ENCODE data around the gene NANOS3. TPM values are rescaled to one million over a fixed set of nuclear protein-coding genes. Genes with fewer than 3 reads are reported as not detected.

Gene NANOS3
- total and polyA plus RNA-seq, 9 of the 15 experiments (the other 6 are each of a cell fraction or from before 2014, with no cell fraction given), result not detected

DNA sequence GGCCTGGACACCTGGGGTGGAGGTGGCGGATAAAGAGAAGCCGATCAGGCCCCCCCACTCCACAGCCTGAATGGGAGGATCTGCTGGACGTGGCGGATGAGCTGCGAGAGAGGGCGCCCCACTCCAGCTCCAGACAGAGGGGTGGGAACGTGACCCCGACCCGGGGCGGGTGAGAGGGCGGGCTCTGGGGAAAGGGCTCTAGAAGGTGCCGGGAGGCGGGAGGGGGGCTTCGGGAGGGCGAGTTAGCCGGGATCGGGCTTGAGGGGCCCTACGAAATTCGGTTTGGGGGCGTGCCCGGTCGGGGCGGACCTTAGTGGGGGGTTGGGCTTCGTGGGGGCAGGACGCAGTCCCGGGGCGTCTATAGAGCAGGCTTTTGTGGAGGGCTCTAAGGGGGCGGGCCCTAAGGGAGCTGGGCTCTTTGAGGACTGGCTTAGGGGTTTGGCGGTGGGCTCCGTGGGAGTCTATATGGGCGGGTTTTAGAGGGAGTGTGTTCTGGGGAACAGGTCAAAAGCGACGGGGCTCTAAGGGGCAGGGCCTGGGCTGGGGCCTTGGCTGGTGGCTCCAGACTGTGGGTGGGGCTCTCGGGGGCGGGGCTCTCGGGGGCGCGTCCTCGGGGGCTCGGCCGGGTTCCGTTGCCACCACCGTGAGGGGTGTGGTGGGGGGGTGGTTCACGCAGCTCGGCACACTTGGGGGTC lies 4.1 kb upstream of the NANOS3 start (continued):
- TF ChIP-seq, protein P1, sequence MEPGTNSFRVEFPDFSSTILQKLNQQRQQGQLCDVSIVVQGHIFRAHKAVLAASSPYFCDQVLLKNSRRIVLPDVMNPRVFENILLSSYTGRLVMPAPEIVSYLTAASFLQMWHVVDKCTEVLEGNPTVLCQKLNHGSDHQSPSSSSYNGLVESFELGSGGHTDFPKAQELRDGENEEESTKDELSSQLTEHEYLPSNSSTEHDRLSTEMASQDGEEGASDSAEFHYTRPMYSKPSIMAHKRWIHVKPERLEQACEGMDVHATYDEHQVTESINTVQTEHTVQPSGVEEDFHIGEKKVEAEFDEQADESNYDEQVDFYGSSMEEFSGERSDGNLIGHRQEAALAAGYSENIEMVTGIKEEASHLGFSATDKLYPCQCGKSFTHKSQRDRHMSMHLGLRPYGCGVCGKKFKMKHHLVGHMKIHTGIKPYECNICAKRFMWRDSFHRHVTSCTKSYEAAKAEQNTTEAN (CRISPR knock-in tag; IDR thresholded peaks at IDR 0.05), result no peak
- TF ChIP-seq CCNT2 (IDR thresholded peaks at IDR 0.05; ENCODE audit: borderline replicate concordance, extremely low read depth, insufficient read length, low read depth, low read length) (no peak), PML (IDR thresholded peaks at IDR 0.05; ENCODE audit: low read length) (no peak), ZNF717 (CRISPR knock-in tag; IDR thresholded peaks at IDR 0.05) (no peak), ZNF224 (CRISPR knock-in tag; IDR thresholded peaks at IDR 0.05) (no peak), NONO (IDR thresholded peaks at IDR 0.05; ENCODE audit: low read depth in 2 of 2, low read length in 1 of 2) (no peak), CEBPB (tag; IDR thresholded peaks at IDR 0.05) (no peak), NR2C2 (CRISPR knock-in tag; IDR thresholded peaks at IDR 0.05) (no peak), NR2C2 (tag; IDR thresholded peaks at IDR 0.05) (peak; percentile 90), JUNB (CRISPR knock-in tag; conservative IDR thresholded peaks at IDR 0.05) (no peak), PHB (CRISPR knock-in tag; IDR thresholded peaks at IDR 0.05) (no peak), POLR2H (tag; IDR thresholded peaks at IDR 0.05; ENCODE audit: low read depth) (no peak), ZNF384 (IDR thresholded peaks at IDR 0.05; ENCODE audit: low read depth, low read length) (no peak), ZNF778 (CRISPR knock-in tag; IDR thresholded peaks at IDR 0.05) (no peak)
- TF ChIP-seq, protein P2, sequence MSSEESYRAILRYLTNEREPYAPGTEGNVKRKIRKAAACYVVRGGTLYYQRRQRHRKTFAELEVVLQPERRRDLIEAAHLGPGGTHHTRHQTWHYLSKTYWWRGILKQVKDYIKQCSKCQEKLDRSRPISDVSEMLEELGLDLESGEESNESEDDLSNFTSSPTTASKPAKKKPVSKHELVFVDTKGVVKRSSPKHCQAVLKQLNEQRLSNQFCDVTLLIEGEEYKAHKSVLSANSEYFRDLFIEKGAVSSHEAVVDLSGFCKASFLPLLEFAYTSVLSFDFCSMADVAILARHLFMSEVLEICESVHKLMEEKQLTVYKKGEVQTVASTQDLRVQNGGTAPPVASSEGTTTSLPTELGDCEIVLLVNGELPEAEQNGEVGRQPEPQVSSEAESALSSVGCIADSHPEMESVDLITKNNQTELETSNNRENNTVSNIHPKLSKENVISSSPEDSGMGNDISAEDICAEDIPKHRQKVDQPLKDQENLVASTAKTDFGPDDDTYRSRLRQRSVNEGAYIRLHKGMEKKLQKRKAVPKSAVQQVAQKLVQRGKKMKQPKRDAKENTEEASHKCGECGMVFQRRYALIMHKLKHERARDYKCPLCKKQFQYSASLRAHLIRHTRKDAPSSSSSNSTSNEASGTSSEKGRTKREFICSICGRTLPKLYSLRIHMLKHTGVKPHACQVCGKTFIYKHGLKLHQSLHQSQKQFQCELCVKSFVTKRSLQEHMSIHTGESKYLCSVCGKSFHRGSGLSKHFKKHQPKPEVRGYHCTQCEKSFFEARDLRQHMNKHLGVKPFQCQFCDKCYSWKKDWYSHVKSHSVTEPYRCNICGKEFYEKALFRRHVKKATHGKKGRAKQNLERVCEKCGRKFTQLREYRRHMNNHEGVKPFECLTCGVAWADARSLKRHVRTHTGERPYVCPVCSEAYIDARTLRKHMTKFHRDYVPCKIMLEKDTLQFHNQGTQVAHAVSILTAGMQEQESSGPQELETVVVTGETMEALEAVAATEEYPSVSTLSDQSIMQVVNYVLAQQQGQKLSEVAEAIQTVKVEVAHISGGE (CRISPR knock-in tag; IDR thresholded peaks at IDR 0.05), result no peak
- TF ChIP-seq, protein P3, sequence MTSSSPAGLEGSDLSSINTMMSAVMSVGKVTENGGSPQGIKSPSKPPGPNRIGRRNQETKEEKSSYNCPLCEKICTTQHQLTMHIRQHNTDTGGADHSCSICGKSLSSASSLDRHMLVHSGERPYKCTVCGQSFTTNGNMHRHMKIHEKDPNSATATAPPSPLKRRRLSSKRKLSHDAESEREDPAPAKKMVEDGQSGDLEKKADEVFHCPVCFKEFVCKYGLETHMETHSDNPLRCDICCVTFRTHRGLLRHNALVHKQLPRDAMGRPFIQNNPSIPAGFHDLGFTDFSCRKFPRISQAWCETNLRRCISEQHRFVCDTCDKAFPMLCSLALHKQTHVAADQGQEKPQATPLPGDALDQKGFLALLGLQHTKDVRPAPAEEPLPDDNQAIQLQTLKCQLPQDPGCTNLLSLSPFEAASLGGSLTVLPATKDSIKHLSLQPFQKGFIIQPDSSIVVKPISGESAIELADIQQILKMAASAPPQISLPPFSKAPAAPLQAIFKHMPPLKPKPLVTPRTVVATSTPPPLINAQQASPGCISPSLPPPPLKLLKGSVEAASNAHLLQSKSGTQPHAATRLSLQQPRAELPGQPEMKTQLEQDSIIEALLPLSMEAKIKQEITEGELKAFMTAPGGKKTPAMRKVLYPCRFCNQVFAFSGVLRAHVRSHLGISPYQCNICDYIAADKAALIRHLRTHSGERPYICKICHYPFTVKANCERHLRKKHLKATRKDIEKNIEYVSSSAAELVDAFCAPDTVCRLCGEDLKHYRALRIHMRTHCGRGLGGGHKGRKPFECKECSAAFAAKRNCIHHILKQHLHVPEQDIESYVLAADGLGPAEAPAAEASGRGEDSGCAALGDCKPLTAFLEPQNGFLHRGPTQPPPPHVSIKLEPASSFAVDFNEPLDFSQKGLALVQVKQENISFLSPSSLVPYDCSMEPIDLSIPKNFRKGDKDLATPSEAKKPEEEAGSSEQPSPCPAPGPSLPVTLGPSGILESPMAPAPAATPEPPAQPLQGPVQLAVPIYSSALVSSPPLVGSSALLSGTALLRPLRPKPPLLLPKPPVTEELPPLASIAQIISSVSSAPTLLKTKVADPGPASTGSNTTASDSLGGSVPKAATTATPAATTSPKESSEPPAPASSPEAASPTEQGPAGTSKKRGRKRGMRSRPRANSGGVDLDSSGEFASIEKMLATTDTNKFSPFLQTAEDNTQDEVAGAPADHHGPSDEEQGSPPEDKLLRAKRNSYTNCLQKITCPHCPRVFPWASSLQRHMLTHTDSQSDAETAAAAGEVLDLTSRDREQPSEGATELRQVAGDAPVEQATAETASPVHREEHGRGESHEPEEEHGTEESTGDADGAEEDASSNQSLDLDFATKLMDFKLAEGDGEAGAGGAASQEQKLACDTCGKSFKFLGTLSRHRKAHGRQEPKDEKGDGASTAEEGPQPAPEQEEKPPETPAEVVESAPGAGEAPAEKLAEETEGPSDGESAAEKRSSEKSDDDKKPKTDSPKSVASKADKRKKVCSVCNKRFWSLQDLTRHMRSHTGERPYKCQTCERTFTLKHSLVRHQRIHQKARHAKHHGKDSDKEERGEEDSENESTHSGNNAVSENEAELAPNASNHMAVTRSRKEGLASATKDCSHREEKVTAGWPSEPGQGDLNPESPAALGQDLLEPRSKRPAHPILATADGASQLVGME (CRISPR knock-in tag; IDR thresholded peaks at IDR 0.05), result no peak
